ENCODE data around the gene MOCOS. TPM values are rescaled to one million over a fixed set of nuclear protein-coding genes. Genes with fewer than 3 reads are reported as not detected.

The MOCOS gene
- total and polyA plus RNA-seq, 2 donors (not counting 1 experiment from before 2014, with no cell fraction given): 0.01 to 0.05 TPM

DNA sequence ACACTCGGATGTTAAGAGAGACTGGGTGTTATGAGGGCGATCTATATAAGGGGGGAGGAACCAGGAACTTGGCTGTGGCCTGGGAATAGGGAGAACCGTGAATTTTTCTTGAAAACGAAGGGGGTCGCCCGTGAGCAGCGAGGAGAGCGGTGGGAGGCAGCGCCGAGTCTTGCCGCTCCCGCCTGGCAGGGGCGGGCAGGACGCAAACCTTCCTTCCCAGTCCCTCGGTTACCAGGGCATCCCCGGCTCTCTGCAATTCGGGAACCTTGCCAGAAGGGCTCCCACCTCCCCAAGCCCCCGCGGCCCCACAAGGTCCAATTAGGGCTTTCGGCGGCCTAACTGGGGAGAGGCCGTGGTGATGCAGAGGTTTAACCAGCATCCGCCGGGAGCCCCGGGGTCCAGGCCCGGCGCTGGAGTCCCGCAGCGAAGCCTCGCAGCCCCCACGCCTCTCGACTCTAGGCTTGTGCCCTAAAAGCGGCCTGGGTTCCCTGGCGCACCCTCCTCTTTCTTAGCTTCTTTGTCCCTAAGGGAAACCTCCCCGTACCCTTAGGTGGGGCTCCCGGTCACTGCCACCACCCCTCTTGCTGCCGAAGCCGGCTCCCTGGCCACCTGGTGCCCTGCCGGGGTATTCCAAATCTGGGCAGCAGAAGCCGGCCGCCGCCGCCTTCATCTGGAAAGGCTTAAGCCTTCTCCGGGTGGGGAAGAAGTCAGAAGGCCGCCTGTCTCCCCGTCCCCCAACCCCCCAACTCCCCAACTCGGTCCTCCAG lies 109.5 kb downstream of the MOCOS start:
- H3K4me2 ChIP-seq (replicated peaks; ENCODE audit: low read depth, low read length, poor library complexity, severe bottlenecking): peak overlapping the region; percentile 97
- Mint-ChIP-seq H3K27me3 (peaks cover 21% of the 10 kb centered on the region), H3K4me1 (peaks cover 5% of the 10 kb centered on the region), H3K4me3 (no peak overlapping the region), H3K27ac (no peak overlapping the region), H3K9me3 (ENCODE audit: insufficient read depth) (no peaks in the 10 kb centered on the region)
- under 1% methylated on average over 40 of the region's 47 CpGs for WGBS (ENCODE audit: insufficient coverage)
- H3K4me1 ChIP-seq (ENCODE audit: control insufficient read depth in 2 of 2, insufficient read depth in 2 of 2, low read length in 2 of 2): peaks cover 8 to 12% of the 10 kb centered on the region in 2 donors
- POLR2A ChIA-PET: no interaction called here
- DNase-seq (peak; percentile 34), ATAC-seq (ENCODE audit: low read depth) (no peak)
- peak overlapping the region; percentile 51 for H2AFZ ChIP-seq (ENCODE audit: insufficient read depth, low read depth, low read length, poor library complexity, severe bottlenecking)
- no peaks in the 10 kb centered on the region for H3K36me3 ChIP-seq (replicated peaks in 1 of 2; ENCODE audit: control extremely low read depth in 1 of 2, control insufficient read depth in 1 of 2, extremely low read depth in 1 of 2, insufficient read depth in 2 of 2, low read length in 1 of 2)
- CTCF ChIA-PET: interaction anchor here (1.0 kb wide), 1 partner anchor 13 kb away, joined by 3 read pairs; no protein-coding TSS in a partner anchor
- no peaks in the 10 kb centered on the region for H3K79me2 ChIP-seq (ENCODE audit: control insufficient read depth, insufficient read depth, low read length)
- peak overlapping the region in 4 of 5 experiments; percentile 15 to 44 (median 35) for H3K4me3 ChIP-seq (ENCODE audit: control extremely low read depth in 1 of 5, extremely low read depth in 1 of 5, insufficient read depth in 1 of 5, low read depth in 2 of 5, low read length in 4 of 5)
- H3K27ac ChIP-seq (ENCODE audit: low read length in 2 of 2): no peak overlapping the region
- peaks cover 0 to 56% (median 34%) of the 10 kb centered on the region in 4 experiments for H3K27me3 ChIP-seq (replicated peaks in 1 of 4; ENCODE audit: control extremely low read depth in 1 of 4, control insufficient read depth in 3 of 4, insufficient read depth in 4 of 4, low read length in 3 of 4)
- peak overlapping the region; percentile 48 for H3K9ac ChIP-seq (ENCODE audit: low read length)
- intact Hi-C loops (cut with micrococcal nuclease): no loop called here
- H4K20me1 ChIP-seq (ENCODE audit: control insufficient read depth, insufficient read depth, low read length, poor library complexity, severe bottlenecking): no peaks in the 10 kb centered on the region
- peaks cover 0 to 1% (median 0%) of the 10 kb centered on the region in 3 donors for H3K9me3 ChIP-seq (ENCODE audit: control extremely low read depth in 1 of 3, control insufficient read depth in 2 of 3, insufficient read depth in 1 of 3, low read length in 2 of 3)
- no peak for TF ChIP-seq EZH2 (IDR thresholded peaks at IDR 0.05; ENCODE audit: borderline replicate concordance, insufficient read depth, low read depth, low read length, poor library complexity, severe bottlenecking)
- TF ChIP-seq, protein P1, sequence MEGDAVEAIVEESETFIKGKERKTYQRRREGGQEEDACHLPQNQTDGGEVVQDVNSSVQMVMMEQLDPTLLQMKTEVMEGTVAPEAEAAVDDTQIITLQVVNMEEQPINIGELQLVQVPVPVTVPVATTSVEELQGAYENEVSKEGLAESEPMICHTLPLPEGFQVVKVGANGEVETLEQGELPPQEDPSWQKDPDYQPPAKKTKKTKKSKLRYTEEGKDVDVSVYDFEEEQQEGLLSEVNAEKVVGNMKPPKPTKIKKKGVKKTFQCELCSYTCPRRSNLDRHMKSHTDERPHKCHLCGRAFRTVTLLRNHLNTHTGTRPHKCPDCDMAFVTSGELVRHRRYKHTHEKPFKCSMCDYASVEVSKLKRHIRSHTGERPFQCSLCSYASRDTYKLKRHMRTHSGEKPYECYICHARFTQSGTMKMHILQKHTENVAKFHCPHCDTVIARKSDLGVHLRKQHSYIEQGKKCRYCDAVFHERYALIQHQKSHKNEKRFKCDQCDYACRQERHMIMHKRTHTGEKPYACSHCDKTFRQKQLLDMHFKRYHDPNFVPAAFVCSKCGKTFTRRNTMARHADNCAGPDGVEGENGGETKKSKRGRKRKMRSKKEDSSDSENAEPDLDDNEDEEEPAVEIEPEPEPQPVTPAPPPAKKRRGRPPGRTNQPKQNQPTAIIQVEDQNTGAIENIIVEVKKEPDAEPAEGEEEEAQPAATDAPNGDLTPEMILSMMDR (IDR thresholded peaks at IDR 0.05): no peak
